GM21367 (cell line): ENCODE data around the gene MAGEA9B.
"Not testable (repeated sequence)": the region's sequence is repeated elsewhere in the genome, so short reads cannot be mapped to it uniquely, and the experiment has no call there.

Experiments used
- ATAC-seq: cut with Tn5 transposase; IDR thresholded peaks from one replicate; pipeline ENCODE4 v1.9.1; 2021; ENCODE audit not compliant: unreplicated experiment

MAGEA9B gene

GRCh38 chrX:149571770-149572169, 15.5 kb downstream of the MAGEA9B start:
- no peak for ATAC-seq

GRCh38 chrX:149570668-149571067, 16.6 kb downstream of the MAGEA9B start:
- ATAC-seq = no peak

GRCh38 chrX:149569770-149570169, 17.5 kb downstream of the MAGEA9B start:
- ATAC-seq = no peak

- no peak for ATAC-seq
Observed at GRCh38 chrX:149568701-149569296, 18.5 kb downstream of the MAGEA9B start.

- ATAC-seq = no peak
Observed at GRCh38 chrX:149567621-149568417, 19.4 kb downstream of the MAGEA9B start.

- no peak for ATAC-seq
Observed at GRCh38 chrX:149563359-149563758, 23.9 kb downstream of the MAGEA9B start.

- not testable (repeated sequence) for ATAC-seq
Observed at GRCh38 chrX:149555251-149555650, 32.0 kb downstream of the MAGEA9B start.

GRCh38 chrX:149551939-149552248, 35.4 kb downstream of the MAGEA9B start:
- ATAC-seq = not testable (repeated sequence)

- peak; percentile 53 for ATAC-seq
Observed at GRCh38 chrX:149551245-149551938, 35.9 kb downstream of the MAGEA9B start.

- not testable (repeated sequence) for ATAC-seq
Observed at GRCh38 chrX:149550454-149550853, 36.8 kb downstream of the MAGEA9B start.

- ATAC-seq = not testable (repeated sequence)
Observed at GRCh38 chrX:149549701-149550100, 37.6 kb downstream of the MAGEA9B start, which contains the start of gene HSFX3. TSS of gene HSFX3 (minus strand) at chrX:149549924. CDS start at chrX:149549852, 72 bp downstream.

GRCh38 chrX:149547782-149548181, 39.5 kb downstream of the MAGEA9B start:
- not testable (repeated sequence) for ATAC-seq

GRCh38 chrX:149546962-149547361, 40.3 kb downstream of the MAGEA9B start:
- not testable (repeated sequence) for ATAC-seq

GRCh38 chrX:149545545-149546543, 41.4 kb downstream of the MAGEA9B start:
- not testable (repeated sequence) for ATAC-seq

GRCh38 chrX:149541521-149542047, 45.7 kb downstream of the MAGEA9B start:
- no peak for ATAC-seq

- ATAC-seq = peak; percentile 75
Observed at GRCh38 chrX:149540621-149541520, 46.4 kb downstream of the MAGEA9B start, which contains the start of gene EOLA1. TSS of gene EOLA1 (plus strand) at chrX:149541012. CDS start at chrX:149545631, 4,619 bp downstream.

- ATAC-seq = no peak
Observed at GRCh38 chrX:149540131-149540620, 47.1 kb downstream of the MAGEA9B start.

GRCh38 chrX:149539283-149540130, 47.8 kb downstream of the MAGEA9B start:
- ATAC-seq = peak; percentile 51
